DOHH2 (cell line): ENCODE results near the gene KREMEN1.

Experiments used
- CTCF ChIP-seq: fragments of 200-600 bp; sonication (generic); IDR thresholded peaks from one replicate; pipeline ENCODE4 v1.5.1; 2014; ENCODE audit warnings: antibody characterized with exemption, mild to moderate bottlenecking, low read depth, low read length; ENCODE audit not compliant: poor library complexity, severe bottlenecking
- EZH2phosphoT487 ChIP-seq: fragments of 200-600 bp; sonication (generic); IDR thresholded peaks from 2 replicates; pipeline ENCODE4 v1.6.1; 2017; ENCODE audit warnings: borderline replicate concordance, mild to moderate bottlenecking, antibody characterized with exemption, low read length, moderate library complexity, mixed read lengths

- TF ChIP-seq CTCF (no peak), EZH2phosphoT487 (no peak)
Measured at GRCh38 chr22:29032014-29032475, 40.8 kb upstream of the KREMEN1 start.
